Stimulated activated CD4-positive, alpha-beta T cell treated with anti-CD3 and anti-CD28 coated beads, TNF-alpha, amount 100 ng/mL, for 1 hour (primary cell): Measurements from ENCODE around the gene ZP2.
"Not testable (repeated sequence)": the region's sequence is repeated elsewhere in the genome, so short reads cannot be mapped to it uniquely, and the experiment has no call there.

ENCODE experiments used
- DNase-seq, 3 donors: peaks; one replicate each; pipeline ENCODE4 v3.0.0-alpha.2; 2020; ENCODE audit warnings: low read depth in 3 of 3, low spot score in 1 of 3

Gene ZP2

DNA sequence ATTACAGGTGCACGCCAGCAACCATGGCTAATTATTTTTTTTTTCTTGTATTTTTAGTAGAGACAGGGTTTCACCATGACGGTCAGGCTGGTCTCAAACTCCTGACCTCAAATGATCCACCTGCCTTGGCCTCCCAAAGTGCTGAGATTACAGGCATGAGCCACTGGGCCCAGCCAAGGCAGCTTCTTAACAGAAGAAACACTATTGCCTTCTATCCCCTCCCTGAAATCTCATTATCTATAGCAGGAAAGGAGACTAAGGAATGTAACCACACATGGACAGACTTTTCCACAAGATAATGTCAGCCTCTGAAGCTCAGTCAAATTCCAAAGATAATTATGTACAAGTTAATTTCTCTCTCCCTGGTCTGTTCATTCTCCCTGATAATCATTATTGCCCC lies 5.7 kb upstream of the ZP2 start:
- DNase-seq: no peak

DNA sequence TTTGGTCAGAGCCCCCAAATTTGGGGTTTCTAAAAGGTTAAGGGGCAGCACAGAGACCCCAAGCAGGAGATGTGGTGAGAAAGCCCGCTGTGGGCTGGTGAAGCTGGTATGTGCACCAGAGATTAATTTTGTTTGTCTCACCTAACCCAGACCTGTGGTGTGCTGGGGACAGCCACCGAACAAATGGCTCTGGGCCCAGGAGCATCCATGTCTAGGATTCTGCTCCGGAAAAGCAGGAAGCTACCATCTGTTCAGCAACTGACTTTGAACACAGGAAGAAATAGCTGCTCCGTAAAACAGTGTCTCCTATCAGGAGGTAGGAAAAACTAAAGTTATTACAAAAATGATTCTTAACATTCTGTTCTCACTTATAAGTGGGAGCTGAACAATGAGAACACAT lies 2.7 kb upstream of the ZP2 start:
- no peak for DNase-seq

DNA sequence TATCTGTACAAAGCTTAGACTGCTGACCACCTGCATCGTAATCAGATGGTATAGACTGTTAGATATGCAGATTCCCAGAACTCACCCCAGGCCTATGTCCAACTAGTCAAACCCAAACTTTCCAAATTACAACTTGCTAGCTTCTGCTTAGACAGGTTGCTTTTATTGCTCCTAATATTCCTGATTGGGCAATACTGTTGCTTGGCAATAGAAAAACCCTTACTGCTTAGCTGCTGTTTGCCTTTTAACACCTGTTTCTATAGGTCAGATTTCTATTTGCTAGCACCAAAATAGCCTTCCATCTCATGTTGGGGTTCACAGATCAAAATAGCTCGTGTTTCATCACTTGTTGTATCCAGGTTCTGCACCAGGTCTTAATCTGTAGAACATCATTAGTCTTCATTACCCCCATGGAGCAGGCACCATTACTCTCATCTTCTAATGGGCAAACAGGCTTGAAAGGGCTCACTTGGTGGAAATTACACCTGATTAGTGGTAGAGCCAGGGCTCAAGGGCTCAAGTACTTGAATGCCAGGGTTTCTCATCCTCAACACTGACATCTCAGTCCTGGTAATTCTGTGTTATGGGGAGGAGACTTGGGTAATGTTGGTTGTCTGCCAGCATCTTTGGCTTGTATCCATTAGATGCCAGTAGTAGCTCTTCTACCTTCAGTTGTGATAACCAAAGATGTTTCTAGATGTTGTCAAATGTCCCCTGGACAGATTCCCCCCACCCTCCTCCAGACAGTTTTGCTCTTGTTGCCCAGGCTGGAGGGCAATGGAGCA lies 2.7 kb downstream of the ZP2 start:
- DNase-seq: no peak

DNA sequence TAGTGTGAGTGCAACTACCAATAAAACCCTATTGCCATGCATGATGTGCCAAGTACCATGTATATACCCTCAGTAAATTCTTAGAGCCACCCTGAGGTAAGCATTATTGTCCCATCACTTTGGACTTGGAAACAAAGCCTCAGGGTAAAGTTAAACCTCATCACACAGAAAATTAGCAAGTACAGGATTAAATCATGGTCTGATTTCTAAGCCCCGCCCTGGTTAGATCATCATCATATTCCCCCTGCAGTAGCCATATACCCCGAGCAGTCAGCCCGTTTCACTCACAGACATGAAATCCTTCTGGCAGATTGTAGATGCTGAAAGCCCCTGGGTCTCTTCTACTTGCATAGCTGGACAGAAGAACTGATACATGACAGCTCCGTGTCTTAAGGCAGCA lies 4.8 kb downstream of the ZP2 start:
- DNase-seq: no peak

DNA sequence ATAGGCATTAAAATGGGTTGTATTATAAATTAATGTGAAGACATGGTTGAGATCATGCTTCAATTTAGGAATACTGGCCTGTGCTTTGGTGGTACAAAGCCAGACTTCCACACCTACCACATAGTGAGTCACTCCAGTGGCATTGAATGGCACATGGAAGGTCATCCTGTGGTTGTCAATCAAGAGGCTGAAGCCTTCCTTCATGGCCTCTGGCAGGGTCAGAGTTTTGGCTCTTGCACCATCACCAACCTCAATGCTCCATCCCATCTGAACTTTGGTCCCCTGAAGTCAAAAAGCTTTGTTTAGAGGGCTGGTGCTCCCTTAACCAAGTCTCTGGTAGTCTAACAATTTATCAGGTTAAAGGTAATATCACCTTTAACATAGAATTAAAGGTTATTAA lies 6.1 kb downstream of the ZP2 start:
- no peak for DNase-seq

DNA sequence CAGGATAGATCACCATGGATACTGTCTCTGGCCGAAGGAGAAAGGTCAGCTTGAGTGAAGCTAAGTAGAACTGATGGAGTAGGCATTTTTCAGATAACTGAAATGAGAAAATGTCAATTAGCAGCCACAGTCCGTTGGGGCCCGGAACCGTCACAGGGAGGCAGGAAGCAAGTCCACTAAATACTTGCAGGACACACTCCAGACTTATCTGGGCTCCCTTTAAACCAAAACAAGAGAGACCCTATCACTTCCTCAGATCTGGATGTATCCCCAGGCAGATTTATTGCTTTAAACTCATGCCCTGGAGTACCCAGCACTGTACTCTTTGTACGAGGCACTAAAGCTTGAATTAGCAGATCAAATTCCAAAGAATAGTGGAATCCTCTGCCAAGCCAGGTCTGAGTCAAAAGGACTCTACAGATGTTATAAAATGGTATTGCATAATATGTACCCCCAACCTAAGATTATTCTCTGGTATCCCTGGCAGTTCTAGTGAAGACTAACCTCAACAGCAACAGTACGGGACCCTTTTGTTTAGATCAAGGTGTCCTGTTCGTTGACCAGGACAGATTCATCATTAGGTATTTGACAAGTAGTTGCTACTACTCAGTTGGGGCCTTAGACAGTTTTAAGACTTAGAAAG lies 8.1 kb downstream of the ZP2 start:
- DNase-seq: no peak

DNA sequence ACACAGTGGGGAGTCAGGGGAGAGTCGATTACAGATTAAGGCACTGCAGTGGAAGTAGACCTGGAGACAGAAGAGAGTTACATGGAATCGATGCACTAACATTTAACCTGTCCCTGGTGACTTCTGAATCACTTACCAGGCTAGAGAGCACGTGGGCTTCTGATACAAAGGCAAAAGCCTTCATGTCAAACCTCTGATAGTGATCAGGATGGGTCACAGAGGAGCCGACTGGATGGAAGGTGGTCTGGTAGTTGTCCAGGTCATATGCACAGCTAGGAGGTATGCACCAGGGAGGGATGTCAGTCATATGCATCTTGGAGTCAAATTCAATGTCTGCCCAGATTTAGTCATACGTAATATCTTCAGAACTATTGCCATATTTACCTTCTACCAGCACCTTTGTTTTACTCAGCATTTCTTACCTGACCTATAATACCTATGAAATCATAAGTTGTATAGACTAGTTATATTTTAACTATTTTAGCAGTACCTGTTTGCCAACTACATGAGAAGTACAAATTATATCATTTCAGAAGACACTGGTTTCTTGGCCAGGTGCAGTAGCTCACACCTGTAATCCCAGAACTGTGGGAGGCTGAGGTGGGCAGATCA lies 11.7 kb downstream of the ZP2 start:
- DNase-seq: no peak

DNA sequence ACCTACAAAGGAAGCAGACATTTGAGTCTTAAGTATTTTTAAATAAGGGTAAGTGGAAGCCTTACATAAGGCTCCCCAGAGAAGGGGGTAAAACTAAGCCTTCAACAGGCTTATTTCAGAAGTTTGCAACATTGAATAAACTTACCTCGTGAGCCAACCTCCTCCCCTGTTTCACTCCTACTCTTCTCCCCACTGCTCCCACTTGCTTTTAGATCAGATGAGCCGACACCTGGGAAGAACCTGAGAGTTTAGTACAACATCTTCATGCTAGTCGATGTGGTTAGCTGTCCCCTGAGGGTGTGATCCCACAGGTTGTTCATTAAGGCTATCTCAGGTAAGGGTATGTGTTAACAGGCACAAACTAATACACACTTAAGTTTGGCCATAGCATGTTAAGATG lies 13.8 kb downstream of the ZP2 start:
- no peak for DNase-seq

DNA sequence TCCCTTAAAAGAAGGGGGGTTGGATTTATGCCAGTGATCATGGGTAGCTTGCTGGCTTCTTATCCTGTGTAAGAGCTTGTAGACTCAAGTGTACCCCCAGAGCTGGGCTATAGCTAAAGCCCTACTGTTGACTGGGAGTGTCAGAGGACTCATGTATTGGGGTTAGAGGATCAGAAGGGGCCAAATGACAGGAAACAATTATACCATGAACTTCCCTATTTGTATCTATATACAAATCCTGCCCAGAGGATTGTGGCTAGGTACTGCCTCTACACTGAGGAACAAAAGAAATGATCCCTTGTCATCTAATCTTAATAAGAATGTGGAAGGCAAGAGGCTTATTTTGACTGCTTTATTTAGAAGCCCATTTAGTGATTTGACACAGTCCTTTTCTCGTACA lies 14.3 kb downstream of the ZP2 start:
- no peak for DNase-seq

DNA sequence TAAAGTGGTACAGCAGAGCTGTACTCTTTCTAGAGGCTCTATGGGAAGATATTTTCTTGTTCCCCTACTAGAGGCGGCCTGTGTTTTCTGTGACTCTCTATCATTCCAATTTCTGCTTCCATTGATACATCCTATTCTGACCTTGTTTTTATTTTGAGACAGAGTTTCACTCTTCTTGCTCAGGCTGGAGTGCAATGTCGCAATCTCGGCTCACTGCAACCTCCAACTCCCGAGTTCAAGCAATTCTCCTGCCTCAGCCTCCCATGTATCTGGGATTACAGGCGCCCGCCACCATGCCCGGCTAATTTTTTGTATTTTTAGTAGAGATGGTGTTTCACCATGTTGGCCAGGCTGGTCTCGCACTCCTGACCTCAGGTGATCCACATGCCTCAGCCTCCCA lies 16.0 kb downstream of the ZP2 start:
- not testable (repeated sequence) for DNase-seq

DNA sequence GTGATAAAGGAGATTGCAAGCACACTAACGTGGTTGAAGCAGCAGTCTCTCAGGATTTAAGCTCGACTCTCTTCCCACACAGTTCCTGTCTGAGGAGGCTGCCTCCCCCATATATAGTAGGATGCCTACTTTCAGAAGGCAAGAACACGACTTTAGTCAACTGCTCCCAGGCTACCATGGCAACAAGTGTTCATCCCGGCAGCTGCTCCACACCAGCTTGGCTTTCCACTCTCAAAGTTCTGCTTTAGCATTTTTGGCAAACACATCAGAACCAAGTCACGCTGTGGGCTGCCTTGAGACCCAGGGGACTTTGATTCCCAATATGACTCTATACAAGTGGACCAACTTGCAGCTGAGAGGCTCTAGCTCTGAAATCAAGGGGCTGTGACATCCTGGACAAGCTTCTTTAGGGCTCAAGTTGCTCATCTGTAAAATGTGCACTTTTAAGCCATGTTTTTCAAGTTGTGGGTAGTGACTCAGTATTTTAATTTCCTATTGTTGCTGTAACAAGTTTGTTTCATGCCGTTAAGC lies 16.5 kb downstream of the ZP2 start:
- no peak for DNase-seq

DNA sequence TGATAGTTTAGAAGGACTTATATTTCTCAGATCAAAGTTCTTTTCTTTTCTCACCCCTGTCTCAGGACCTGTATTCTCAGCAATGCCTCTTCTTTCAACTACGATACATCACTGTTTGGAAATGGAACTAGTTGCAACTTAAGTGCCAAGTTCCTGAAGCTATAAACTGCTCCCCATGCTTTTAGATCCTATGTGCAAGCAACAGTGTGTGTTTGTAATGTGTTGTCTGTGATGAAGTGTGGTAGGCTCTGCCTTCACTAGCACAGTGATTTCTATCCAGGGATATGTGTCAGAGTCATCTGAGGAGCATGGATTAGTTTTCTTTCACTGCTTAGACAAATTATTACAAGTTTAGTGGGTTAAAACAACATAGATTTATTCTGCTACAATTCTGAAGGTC lies 18.4 kb downstream of the ZP2 start:
- no peak for DNase-seq

DNA sequence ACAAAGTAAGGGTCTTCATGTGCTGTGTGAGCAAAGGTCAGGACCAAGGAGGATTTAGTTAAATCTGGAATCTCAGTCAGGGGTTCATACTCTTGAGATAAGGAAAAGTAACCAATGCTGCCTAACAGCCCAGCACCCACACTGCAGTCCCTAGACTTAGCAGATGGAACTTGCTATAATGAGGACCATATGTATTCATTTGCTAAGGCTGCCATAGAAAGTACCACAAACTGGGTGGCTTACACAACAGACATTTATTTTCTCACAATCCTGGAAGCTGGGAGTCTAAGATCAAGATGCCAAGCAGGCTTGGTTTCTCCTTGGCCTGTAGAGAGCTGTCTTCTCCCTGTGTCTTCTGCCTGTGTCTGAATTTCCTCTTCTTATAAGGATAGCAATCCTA lies 20.8 kb downstream of the ZP2 start:
- DNase-seq: no peak

DNA sequence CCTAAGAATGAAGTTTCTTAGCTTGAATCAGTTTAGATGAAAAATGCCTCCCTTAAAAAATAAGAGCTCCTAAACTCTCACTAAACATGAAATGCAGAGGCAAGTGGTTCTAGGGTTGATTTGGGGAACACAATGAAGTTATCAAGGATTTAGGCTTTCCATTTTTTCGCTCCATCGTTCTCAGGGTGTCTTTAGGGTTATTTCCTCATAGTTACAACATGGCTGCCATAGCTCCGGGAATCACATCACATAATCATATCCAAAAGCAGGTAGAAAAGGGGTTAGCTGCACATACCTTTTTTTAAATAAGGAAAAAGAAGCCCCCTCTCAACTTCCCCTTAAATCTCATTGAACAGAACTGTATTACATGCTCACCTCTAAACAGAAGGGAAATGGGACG lies 21.4 kb downstream of the ZP2 start:
- no peak for DNase-seq

DNA sequence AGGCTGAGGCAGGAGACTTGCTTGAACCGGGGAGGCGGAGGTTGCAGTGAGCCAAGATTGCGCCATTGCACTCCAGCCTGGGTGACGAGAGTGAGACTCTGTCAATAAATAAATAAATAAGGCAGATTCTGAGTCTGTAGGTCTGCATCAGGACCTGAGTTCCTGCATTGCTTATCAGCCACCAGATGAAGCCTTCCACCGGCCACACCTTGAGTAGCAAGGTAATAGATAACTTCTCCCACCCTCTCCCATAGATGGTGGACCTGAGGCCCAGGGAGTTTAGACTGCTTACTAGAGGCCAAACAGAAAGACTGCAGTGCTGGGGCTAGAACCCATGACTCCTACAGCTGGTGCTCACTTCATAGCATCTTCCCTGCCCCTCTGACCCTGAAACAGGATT lies 22.1 kb downstream of the ZP2 start:
- DNase-seq: no peak

DNA sequence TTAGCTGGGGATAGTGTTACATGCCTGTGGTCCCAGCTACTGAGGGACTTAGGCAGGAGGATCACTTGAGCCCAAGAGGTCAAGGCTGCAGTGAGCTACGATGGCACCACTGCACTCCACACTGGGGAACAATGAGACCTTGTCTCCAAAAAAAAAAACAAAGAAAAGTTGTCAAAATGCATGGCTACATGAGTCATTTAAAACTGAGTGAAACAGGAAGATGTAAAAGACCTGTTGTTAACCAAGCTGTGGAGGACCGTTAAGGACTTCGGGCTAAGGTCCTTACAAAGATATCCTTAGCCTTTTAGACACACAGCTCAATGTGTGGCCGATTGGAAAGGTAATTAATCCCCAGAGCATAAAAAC lies 25.1 kb downstream of the ZP2 start:
- DNase-seq: no peak

DNA sequence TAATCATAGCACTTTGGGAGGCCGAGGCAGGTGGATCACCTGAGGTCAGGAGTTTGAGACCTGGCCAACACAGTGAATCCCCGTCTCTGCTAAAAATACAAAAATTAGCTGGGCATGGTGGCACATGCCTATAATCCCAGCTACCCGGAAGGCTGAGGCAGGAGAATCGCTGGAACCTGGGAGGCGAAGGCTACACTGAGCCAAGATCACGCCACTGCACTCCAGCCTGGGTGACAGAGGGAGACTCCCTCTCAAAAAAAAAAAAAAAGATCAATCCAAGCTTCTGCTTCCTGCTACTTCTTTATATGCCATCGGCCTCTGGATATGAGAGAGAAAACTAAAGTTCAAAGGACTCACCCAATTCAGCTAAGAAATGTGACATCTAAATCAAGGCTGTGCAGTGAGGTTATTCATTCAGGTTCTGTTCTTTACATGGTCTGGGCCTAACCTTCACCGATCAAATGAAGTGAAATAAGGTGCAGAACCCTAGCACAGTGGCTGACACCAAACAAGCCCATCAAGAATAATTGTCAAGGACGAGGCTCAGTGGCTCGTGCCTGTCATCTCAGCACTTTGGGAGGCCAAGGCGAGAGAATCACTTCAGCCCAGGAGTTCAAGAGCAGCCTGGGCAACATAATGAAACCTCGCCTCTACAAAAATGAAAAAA lies 25.6 kb downstream of the ZP2 start:
- DNase-seq: no peak

DNA sequence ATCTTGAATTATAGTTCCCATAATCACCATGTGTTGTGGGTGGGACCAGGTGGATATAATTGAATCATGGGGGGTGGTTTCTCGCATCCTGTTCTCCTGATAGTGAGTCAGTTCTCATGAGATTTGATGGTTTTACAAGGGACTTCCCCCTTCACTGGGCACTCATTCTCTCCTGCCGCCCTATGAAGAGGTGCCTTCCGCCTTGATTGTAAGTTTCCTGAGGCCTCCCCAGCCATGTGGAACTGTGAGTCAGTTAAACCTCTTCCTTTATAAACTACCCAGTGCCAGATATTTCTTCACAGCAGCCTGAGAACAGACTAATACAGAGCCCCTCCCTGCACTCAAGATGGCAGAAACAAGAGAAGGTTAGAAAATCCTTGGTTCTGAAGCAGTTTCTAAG lies 26.5 kb downstream of the ZP2 start:
- no peak for DNase-seq

DNA sequence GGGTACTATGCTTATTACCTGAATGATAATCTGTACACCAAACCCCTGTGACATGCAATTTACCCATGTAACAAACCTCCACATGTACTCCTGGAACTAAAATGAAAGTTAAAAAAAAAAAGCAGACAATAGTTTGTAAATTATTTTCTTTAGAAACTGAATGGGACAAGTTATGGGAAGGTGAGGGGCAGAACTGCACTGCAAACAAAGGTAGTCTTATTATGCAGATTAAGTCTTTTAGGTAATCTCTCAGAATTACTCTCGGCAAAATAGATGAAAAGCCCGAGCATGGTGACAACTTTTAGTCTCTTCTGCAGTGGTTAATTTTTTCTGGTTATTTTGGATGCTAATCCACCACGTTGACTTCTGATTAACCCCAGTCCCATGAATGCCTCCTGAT lies 27.4 kb downstream of the ZP2 start:
- DNase-seq: no peak

DNA sequence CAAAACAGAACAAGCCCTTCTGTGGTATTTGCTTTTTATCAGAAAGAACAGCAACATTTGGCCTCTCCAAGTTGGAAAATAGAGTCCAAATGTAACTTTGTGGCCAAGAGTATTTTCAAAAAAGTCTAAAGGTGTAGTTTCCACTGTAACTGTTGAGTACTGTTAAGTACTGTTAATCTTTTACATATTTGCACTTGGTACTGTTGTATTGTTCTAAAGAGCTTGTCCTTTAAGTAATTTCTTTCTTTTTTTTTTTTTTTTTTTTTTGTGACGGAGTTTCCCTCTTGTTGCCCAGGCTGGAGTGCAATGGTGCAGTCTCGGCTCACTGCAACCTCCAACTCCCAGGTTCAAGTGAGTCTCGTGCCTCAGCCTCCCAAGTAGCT lies 31.4 kb downstream of the ZP2 start:
- DNase-seq: no peak

DNA sequence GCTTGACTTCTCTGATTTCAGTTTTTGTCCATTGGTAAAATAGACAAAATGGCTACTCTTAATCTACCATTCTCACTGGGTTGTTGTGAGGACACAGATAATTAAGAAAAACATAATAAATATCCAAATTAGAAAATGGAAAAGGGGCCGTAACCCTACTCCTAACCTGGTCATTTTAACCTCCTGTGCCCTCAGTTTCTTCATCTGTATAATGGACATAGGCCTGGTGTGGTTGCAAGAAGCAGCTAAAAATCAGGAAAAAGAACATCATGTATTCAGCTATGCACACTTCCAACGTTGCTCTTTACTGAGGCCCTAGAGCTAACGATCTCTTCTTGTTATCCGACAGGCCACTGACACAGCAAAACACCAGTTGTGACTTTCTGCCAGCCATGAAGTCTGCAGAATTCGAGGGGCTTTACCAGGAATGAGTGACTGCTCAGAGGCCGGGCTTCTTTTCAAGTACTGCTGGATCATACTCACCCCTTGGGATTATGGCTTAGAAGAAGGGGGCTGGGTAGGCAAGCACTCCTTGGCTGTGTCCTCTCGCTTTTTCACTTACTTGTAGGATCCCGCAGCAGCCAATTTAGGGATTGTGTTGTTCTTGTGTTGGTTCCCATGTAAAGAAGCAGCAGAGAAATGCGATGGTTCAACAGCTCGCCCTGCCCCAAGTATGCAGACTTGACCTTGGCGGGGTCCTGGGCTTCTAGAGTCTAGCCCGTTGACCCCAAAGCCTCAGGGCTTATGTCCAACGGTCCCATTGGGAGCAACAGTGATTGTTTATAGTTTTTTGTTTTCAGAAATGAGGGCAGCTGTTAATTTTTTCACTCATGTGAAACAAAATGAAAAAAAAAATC lies 32.0 kb downstream of the ZP2 start:
- no peak for DNase-seq
